Parathyroid adenoma (tissue), 2 donors: ENCODE data around the gene TIMM10.

Experiments used
- H2AFZ ChIP-seq: fragments of 300-600 bp; sonication (generic); one replicate; pipeline ENCODE4 v1.7.0; 2017; ENCODE audit warnings: antibody characterized with exemption, mild to moderate bottlenecking
- H3K27ac ChIP-seq: fragments of 300-600 bp; sonication (generic); one replicate; pipeline ENCODE4 v1.7.0; 2017
- H3K27me3 ChIP-seq: fragments of 300-600 bp; sonication (generic); one replicate; pipeline ENCODE4 v1.7.0; 2017; ENCODE audit warnings: low read length; ENCODE audit not compliant: control insufficient read depth, insufficient read depth
- H3K36me3 ChIP-seq: fragments of 300-600 bp; sonication (generic); one replicate; pipeline ENCODE4 v1.7.0; 2017; ENCODE audit warnings: low read length; ENCODE audit not compliant: control insufficient read depth, insufficient read depth
- H3K4me1 ChIP-seq: fragments of 300-600 bp; sonication (generic); one replicate; pipeline ENCODE4 v1.7.0; 2017; ENCODE audit warnings: control low read depth
- H3K4me2 ChIP-seq: fragments of 300-600 bp; sonication (generic); one replicate; pipeline ENCODE4 v1.7.0; 2017; ENCODE audit warnings: low read length
- H3K4me3 ChIP-seq: fragments of 300-600 bp; sonication (generic); one replicate; pipeline ENCODE4 v1.7.0; 2017; ENCODE audit warnings: low read depth, low read length
- H3K79me2 ChIP-seq: fragments of 300-600 bp; sonication (generic); one replicate; pipeline ENCODE4 v1.7.0; 2017; ENCODE audit warnings: control low read depth
- H3K9ac ChIP-seq: fragments of 300-600 bp; sonication (generic); one replicate; pipeline ENCODE4 v1.7.0; 2017; ENCODE audit warnings: mild to moderate bottlenecking
- H3K9me3 ChIP-seq: fragments of 300-600 bp; sonication (generic); one replicate; pipeline ENCODE4 v1.7.0; 2017; ENCODE audit warnings: low read length; ENCODE audit not compliant: control insufficient read depth
- TF ChIP-seq, protein P1 (sequence below): fragments of 300-600 bp; sonication (generic); IDR thresholded peaks from one replicate; pipeline ENCODE4 v1.7.0; 2017; ENCODE audit warnings: antibody characterized with exemption, mild to moderate bottlenecking
- donor health status: primary hyperparathyroidism.

Gene TIMM10

GRCh38 chr11:57480409-57481137 is 50.0 kb downstream of the TIMM10 start:
- Histone ChIP-seq H3K4me1 (peaks cover 2% of the 10 kb centered on the region), H3K9me3 (no peaks in the 10 kb centered on the region)

GRCh38 chr11:57479911-57480310 is 50.6 kb downstream of the TIMM10 start:
- no peak overlapping the region for H3K27ac ChIP-seq
- H3K79me2 ChIP-seq = no peaks in the 10 kb centered on the region
- TF ChIP-seq, protein P1, sequence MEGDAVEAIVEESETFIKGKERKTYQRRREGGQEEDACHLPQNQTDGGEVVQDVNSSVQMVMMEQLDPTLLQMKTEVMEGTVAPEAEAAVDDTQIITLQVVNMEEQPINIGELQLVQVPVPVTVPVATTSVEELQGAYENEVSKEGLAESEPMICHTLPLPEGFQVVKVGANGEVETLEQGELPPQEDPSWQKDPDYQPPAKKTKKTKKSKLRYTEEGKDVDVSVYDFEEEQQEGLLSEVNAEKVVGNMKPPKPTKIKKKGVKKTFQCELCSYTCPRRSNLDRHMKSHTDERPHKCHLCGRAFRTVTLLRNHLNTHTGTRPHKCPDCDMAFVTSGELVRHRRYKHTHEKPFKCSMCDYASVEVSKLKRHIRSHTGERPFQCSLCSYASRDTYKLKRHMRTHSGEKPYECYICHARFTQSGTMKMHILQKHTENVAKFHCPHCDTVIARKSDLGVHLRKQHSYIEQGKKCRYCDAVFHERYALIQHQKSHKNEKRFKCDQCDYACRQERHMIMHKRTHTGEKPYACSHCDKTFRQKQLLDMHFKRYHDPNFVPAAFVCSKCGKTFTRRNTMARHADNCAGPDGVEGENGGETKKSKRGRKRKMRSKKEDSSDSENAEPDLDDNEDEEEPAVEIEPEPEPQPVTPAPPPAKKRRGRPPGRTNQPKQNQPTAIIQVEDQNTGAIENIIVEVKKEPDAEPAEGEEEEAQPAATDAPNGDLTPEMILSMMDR = no peak
- no peaks in the 10 kb centered on the region for H3K36me3 ChIP-seq
- H3K4me1 ChIP-seq = peaks cover 2% of the 10 kb centered on the region
- no peak overlapping the region for H3K4me3 ChIP-seq
- H3K9me3 ChIP-seq = no peaks in the 10 kb centered on the region
- H3K27me3 ChIP-seq = no peaks in the 10 kb centered on the region
- H3K9ac ChIP-seq = no peak overlapping the region
- no peak overlapping the region for H2AFZ ChIP-seq
- H3K4me2 ChIP-seq = no peak overlapping the region

More at GRCh38 chr11:57480409-57481137, 50.0 kb downstream of the TIMM10 start:
- Histone ChIP-seq H3K9ac (no peak overlapping the region), H2AFZ (no peak overlapping the region), H3K27me3 (no peaks in the 10 kb centered on the region), H3K4me2 (no peak overlapping the region), H3K79me2 (no peaks in the 10 kb centered on the region), H3K4me3 (no peak overlapping the region), H3K36me3 (no peaks in the 10 kb centered on the region), H3K27ac (no peak overlapping the region)
- TF ChIP-seq, protein P1 = peak; percentile 34

DNA sequence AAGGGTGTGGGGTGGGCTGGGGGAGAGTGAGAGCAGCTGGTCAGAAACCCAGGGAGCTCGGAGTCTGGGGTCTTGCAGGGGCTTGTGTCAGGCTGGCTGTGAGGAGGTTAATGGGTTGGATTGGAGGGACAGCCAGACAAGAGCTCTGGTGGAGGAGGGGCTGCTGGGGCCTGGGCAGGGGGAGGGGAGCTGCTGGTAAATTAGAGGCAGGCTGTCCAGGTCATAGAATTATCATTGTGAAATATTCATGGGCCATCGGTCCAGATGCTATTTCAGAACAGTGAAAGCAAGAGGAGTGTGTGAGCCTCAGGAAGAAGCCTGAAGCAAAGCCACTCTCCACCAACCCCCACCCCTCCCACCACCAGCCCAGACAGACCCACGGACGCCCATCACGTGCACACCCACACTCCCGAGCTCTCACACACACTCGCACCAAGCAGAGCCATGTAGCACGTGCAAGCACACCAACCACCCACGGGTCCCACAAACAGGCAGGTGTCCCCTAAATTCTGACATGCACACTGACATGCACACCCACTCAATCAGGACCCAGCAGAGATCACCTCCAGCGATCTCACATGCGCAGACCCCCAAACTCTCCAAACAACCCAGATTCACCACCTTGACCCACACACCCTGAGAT is 51.4 kb downstream of the TIMM10 start:
- H3K4me1 ChIP-seq = peaks cover 2% of the 10 kb centered on the region
- no peak overlapping the region for H3K4me2 ChIP-seq
- H2AFZ ChIP-seq = no peak overlapping the region
- TF ChIP-seq, protein P1 = no peak
- no peak overlapping the region for H3K27ac ChIP-seq
- no peaks in the 10 kb centered on the region for H3K36me3 ChIP-seq
- H3K9ac ChIP-seq = no peak overlapping the region
- no peaks in the 10 kb centered on the region for H3K79me2 ChIP-seq
- no peak overlapping the region for H3K4me3 ChIP-seq
- H3K27me3 ChIP-seq = no peaks in the 10 kb centered on the region
- H3K9me3 ChIP-seq = no peaks in the 10 kb centered on the region
